ENCODE data around the gene TFDP2.

- TF ChIP-seq, protein P1, sequence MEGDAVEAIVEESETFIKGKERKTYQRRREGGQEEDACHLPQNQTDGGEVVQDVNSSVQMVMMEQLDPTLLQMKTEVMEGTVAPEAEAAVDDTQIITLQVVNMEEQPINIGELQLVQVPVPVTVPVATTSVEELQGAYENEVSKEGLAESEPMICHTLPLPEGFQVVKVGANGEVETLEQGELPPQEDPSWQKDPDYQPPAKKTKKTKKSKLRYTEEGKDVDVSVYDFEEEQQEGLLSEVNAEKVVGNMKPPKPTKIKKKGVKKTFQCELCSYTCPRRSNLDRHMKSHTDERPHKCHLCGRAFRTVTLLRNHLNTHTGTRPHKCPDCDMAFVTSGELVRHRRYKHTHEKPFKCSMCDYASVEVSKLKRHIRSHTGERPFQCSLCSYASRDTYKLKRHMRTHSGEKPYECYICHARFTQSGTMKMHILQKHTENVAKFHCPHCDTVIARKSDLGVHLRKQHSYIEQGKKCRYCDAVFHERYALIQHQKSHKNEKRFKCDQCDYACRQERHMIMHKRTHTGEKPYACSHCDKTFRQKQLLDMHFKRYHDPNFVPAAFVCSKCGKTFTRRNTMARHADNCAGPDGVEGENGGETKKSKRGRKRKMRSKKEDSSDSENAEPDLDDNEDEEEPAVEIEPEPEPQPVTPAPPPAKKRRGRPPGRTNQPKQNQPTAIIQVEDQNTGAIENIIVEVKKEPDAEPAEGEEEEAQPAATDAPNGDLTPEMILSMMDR (IDR thresholded peaks at IDR 0.05; ENCODE audit: low read depth, low read length), result no peak
- TF ChIP-seq EZH2phosphoT487 (IDR thresholded peaks at IDR 0.05; ENCODE audit: low read depth), result no peak
Observed at GRCh38 chr3:141949399-141949798, 199.9 kb downstream of the TFDP2 start.

Data from OCI-LY3 (cell line).